Skeletal muscle satellite cell (primary cell): ENCODE data around the gene CRYGA.
"Not testable (repeated sequence)": the region's sequence is repeated elsewhere in the genome, so short reads cannot be mapped to it uniquely, and the experiment has no call there.

ENCODE experiments used
- H3K27me3 ChIP-seq: 2 replicates; pipeline ENCODE4 v1.7.0; 2013; ENCODE audit warnings: low read length; ENCODE audit not compliant: control insufficient read depth, insufficient read depth
- H3K36me3 ChIP-seq: 2 replicates; pipeline ENCODE4 v1.7.0; 2013; ENCODE audit warnings: mild to moderate bottlenecking, control low read depth, low read length; ENCODE audit not compliant: insufficient read depth
- H3K4me1 ChIP-seq: 2 replicates; pipeline ENCODE4 v1.7.0; 2013; ENCODE audit warnings: low read length; ENCODE audit not compliant: control insufficient read depth, insufficient read depth
- H3K4me2 ChIP-seq: 2 replicates; pipeline ENCODE4 v1.7.0; 2013; ENCODE audit warnings: mild to moderate bottlenecking, low read length
- H3K4me3 ChIP-seq: 2 replicates; pipeline ENCODE4 v1.7.0; 2013; ENCODE audit warnings: low read length
- H3K9ac ChIP-seq: 2 replicates; pipeline ENCODE4 v1.7.0; 2013; ENCODE audit warnings: mild to moderate bottlenecking, low read depth, low read length, moderate library complexity
- H3K9me3 ChIP-seq: replicated peaks from 2 replicates; pipeline ENCODE4 v1.7.0; 2013; ENCODE audit warnings: mild to moderate bottlenecking, control low read depth, low read length

The CRYGA gene

DNA sequence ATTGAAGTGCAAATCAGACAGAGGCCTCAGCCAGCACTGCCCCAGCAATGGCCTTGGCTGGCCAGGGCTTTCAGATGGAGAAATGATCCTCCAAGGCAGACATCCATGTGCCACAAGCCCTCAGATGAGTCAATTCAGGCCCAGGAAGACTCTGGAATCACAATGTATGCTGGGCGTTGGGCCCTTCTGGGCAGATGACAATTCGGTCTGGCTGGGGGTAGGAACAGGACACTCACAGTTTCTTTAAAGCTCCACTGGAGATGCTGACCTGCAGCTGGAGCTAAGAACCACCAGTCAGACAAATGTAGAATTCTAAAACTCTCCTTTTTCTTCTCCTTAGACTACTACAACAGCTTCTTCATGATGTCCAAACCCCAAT is 26.7 kb downstream of the CRYGA start:
- H3K4me1 ChIP-seq: no peaks in the 10 kb centered on the region
- no peak overlapping the region for H3K9ac ChIP-seq
- H3K27me3 ChIP-seq: no peaks in the 10 kb centered on the region
- no peaks in the 10 kb centered on the region for H3K36me3 ChIP-seq
- H3K9me3 ChIP-seq: no peaks in the 10 kb centered on the region
- no peak overlapping the region for H3K4me3 ChIP-seq
- H3K4me2 ChIP-seq: no peak overlapping the region

DNA sequence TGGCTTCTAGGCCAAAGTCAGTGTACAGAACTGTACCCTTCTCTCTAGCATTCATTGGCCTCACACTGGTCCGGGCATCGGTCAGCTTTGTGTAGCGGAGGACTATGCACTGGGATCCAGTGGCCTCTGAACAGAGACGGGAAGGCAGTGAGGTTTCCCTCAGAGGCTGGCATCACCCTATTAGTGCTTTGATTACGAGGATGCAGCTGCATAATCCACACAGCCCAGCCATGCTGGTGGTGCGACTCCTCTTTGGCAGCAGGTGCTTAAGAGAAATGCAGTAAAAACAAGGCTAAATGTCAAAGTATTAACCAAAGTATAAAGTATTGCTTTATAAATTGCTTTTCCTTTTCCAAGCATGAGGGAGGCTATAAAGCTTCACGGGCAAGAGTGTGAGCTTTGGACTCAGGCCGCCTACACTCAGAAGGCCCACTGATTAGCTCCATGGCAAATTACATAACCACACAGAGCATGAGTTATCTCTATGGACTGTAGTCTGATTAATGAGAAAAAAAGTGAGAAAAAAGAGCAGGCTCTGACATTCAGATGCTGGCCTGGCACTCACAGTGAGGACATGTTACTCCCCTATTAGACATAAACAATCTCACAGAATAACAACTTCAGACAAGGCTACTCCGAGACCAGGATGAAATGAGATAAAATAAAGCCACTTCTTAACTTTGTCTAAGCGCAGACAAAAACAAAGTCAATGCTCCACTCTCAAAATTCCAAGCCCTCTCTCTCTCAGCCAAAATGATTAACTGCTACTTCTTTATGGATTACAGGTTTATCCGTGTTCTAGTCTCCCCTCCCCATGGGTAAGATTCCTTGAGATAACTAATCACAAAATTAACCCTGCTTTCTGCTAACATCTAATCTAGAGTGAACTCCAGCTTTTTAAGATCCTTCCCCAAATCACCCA is 27.3 kb downstream of the CRYGA start:
- H3K4me2 ChIP-seq: no peak overlapping the region
- no peaks in the 10 kb centered on the region for H3K9me3 ChIP-seq
- no peak overlapping the region for H3K9ac ChIP-seq
- no peak overlapping the region for H3K4me3 ChIP-seq
- H3K4me1 ChIP-seq: no peaks in the 10 kb centered on the region
- no peaks in the 10 kb centered on the region for H3K36me3 ChIP-seq
- H3K27me3 ChIP-seq: no peaks in the 10 kb centered on the region

DNA sequence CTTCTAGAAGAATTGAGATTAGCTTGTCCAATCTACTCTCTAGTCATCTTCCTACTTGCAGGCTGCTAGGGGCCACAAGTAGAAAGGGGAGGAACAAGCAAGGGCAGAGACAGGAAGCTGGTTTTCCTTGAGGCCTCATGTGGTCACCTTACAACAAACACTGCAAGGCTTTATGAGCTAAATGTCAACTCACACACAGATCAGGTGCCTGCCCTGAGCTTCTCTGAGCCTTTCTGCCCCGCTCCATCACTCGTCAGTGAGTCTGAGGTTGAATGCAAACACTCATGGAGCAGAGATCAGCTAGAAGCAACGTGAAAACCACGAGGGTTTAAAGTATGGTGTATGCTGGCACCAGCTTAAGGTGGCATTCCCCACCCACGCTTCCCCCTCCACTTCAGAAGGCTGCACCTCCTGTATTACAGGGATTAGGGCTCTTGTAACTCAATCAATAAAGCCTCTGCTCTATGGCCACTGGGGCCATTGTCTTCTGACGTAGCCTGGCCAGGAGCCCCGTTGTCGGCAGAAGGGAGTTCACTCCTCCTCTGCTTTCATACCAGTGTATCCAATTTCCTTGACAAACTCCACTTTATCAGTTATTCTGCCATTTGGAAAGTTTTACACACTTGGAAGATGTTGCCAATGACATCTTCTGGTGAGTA is 28.3 kb downstream of the CRYGA start:
- Histone ChIP-seq H3K9ac (no peak overlapping the region), H3K27me3 (no peaks in the 10 kb centered on the region), H3K36me3 (no peaks in the 10 kb centered on the region), H3K4me2 (no peak overlapping the region), H3K9me3 (no peaks in the 10 kb centered on the region), H3K4me1 (no peaks in the 10 kb centered on the region), H3K4me3 (no peak overlapping the region)

DNA sequence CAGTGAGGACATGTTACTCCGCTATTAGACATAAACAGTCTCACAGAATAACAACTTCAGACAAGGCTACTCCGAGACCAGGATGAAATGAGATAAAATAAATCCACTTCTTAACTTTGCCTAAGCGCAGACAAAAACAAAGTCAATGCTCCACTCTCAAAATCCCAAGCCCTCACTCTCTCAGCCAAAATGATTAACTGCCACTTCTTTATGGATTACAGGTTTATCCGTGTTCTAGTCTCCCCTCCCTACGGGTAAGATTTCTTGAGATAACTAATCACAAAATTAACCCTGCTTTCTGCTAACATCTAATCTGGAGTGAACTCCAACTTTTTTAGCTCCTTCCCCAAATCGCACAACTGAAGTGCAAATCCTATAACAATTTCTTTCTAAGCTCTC is 32.7 kb downstream of the CRYGA start:
- H3K36me3 ChIP-seq: no peaks in the 10 kb centered on the region
- no peaks in the 10 kb centered on the region for H3K27me3 ChIP-seq
- no peak overlapping the region for H3K4me3 ChIP-seq
- no peaks in the 10 kb centered on the region for H3K9me3 ChIP-seq
- H3K4me2 ChIP-seq: no peak overlapping the region
- H3K9ac ChIP-seq: no peak overlapping the region
- no peaks in the 10 kb centered on the region for H3K4me1 ChIP-seq

DNA sequence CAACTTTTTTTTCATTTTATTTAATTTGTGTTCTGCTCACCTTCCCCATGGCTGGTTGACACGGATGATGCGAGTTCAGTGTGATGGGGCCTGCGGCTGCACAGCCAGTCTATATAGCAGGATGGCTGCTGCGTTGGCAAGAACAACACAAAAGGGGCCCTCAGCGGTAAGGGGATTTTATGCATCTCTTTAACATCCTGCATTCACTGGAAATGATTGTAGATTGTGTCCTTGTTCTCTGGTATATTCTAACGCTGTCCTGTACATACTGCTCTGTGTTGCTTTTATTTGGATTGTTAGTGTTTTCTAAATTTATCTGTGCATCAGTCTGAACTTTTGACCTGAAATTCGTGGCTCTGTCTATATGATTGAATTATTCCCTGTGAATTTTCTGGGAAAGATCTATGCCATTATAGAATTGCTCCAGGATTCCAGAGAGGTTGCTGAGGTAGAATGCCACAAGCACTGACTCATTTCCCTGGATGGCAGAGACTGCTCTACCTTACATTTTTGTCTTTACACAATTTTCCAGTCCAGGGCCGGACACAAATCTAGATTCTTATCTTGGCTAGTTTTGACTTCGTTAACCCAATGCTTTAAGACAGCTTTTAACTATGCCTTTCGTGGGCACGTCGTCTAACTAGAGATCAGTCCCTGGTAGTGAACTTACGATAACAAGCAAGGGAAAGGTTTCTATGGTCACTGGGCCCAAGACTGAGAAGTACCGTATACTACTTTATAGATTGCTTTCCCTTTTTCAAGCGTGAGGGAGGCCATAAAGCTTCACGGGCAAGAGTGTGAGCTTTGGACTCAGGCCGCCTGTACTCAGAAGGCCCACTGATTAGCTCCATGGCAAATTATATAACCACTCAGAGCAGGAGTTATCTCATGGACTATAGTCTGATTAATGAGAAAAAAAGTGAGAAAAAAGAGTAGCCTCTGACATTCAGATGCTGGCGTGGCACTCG is 33.4 kb downstream of the CRYGA start, which contains the start of gene CRYGC:
Gene CRYGC, minus strand, starts transcription at position 85 of the 968 bp plus-strand sequence. Its CDS starts 36 bp downstream, at position 49.
- H3K4me1 ChIP-seq: no peaks in the 10 kb centered on the region
- no peak within 1 kb of the TSS for H3K4me3 ChIP-seq
- no peak within 1 kb of the TSS for H3K9ac ChIP-seq
- H3K9me3 ChIP-seq: no peaks in the 10 kb centered on the region
- no peaks in the 10 kb centered on the region for H3K36me3 ChIP-seq
- no peak within 1 kb of the TSS for H3K4me2 ChIP-seq
- H3K27me3 ChIP-seq: peaks cover 5% of the 10 kb centered on the region

DNA sequence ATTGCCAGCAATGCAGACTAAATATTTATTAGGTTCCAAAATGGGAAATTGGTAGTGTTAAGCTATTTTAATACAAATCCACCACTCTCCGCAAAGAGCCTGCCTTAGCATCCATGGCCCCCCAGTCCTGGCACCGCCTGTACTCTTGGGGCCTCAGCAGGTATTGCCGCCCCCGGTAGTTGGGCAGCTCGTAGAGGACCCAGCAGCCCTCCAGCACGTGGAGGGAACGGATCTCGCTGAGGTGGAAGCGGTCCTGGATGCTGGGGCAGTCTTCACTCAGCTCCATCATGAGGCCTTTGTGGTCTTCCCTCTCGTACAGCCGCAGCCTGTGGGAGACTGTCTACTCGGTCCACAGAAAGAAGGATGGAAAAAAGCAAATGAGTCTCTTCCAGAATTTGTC is 35.3 kb downstream of the CRYGA start:
- no peaks in the 10 kb centered on the region for H3K4me1 ChIP-seq
- no peak overlapping the region for H3K9ac ChIP-seq
- no peaks in the 10 kb centered on the region for H3K36me3 ChIP-seq
- no peak overlapping the region for H3K4me3 ChIP-seq
- H3K27me3 ChIP-seq: peaks cover 17% of the 10 kb centered on the region
- H3K9me3 ChIP-seq: no peaks in the 10 kb centered on the region
- H3K4me2 ChIP-seq: no peak overlapping the region

DNA sequence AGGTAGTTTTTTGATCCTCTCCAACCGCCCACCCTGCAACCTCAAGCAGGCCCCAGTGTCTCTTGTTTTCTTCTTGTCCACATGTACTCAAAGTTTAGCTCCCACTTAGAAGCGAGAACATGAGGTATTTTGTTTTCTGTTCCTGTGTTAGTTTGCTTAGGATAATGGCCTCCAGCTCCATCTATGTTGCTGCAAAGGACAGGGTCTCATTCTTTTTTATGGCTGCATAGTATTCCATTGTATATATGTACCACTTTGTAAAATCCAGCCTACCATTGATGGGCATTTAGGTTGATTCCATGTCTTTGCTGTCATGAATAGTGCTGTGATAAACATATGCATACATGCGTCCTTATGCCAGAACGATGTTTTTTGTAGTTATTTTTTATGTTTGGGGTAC is 36.3 kb downstream of the CRYGA start:
- no peaks in the 10 kb centered on the region for H3K4me1 ChIP-seq
- no peak overlapping the region for H3K4me2 ChIP-seq
- H3K4me3 ChIP-seq: no peak overlapping the region
- H3K27me3 ChIP-seq: peaks cover 17% of the 10 kb centered on the region
- H3K9ac ChIP-seq: no peak overlapping the region
- no peaks in the 10 kb centered on the region for H3K9me3 ChIP-seq
- H3K36me3 ChIP-seq: no peaks in the 10 kb centered on the region

DNA sequence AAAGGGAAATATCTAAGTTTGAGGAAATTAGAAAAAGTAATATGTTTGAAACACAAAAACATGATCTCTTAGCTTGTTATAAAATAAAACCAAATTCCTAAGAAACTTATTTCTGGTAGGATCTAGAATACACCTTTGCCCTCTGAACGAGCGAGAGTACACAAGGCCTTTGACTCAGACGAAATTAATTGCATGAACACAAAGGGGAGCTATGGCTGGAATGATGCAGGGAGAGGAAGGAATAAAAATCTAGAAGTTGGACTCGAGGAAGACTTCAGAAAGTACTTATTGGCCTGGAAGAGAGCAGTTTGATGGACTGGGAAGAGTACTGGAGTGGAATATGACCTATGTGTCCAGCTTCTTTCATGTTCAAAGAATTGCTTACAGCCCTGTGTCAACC is 38.1 kb downstream of the CRYGA start:
- Histone ChIP-seq H3K4me3 (no peak overlapping the region), H3K4me1 (no peaks in the 10 kb centered on the region)

DNA sequence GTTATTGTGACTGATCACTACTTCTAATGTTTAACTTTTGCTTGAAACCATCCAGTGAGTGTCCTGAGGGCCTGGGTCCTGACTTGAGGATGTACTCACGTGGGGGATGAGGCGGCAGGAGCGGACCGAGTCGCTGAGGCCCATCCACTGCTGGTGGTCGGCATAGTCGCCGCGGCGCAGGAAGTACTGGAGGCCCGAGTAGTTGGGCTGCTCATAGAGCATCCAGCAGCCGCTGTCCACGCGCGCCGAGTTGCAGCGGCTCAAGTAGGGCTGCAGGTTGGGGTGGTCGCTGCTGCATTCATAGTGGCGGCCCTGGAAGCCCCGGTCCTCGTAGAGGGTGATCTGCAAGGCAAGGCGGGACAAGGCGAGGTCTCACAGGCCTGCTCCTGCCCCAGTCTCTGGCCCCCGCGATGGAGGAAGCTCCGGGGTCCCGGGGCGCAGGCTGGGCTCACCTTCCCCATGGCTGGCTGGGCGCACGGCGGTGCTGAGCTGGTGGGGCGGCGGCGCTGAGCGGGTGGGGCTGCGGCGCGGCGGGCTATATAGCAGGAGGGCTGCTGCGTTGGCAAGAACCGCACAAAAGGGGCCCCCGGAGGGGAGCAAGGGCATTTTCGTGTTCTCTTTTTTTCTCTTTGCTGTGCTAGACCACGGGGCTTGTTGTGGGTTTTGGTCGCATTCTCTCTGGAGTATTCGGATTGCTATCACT is 39.2 kb downstream of the CRYGA start, which contains the start of gene CRYGD:
Gene CRYGD, minus strand, starts transcription at position 512 of the 703 bp plus-strand sequence. Its CDS starts 51 bp downstream, at position 461.
- peak within 1 kb of the TSS; percentile 42 for H3K4me3 ChIP-seq
- H3K9ac ChIP-seq, H3K36me3 ChIP-seq, H3K4me1 ChIP-seq, H3K9me3 ChIP-seq: not testable (repeated sequence)
- H3K27me3 ChIP-seq: peaks cover 27% of the 10 kb centered on the region
- peak within 1 kb of the TSS; percentile 65 for H3K4me2 ChIP-seq

More for the DNA sequence above, 38.1 kb downstream of the CRYGA start:
- Histone ChIP-seq H3K4me2 (no peak overlapping the region), H3K27me3 (peaks cover 22% of the 10 kb centered on the region), H3K9me3 (no peaks in the 10 kb centered on the region), H3K9ac (no peak overlapping the region), H3K36me3 (no peaks in the 10 kb centered on the region)

DNA sequence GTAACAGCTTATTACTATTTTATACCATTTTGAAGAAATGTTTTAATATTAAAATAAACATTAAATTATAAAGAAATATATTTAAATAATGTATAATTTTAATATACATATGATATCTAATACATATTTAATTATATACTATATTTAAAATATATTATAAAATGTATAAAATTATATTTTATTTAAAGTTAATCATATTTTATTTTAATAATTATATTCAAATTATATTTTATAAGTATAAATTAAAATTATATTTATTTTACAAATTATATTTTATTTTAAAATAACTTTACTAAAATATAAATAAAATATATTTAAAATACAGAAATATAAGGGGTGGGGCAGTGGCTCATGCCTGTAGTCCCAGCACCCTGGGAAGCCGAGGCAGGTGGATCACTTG is 41.1 kb downstream of the CRYGA start:
- H3K9ac ChIP-seq: no peak overlapping the region
- no peak overlapping the region for H3K4me2 ChIP-seq
- no peak overlapping the region for H3K4me3 ChIP-seq
- no peaks in the 10 kb centered on the region for H3K4me1 ChIP-seq
- H3K9me3 ChIP-seq: no peaks in the 10 kb centered on the region
- H3K36me3 ChIP-seq: no peaks in the 10 kb centered on the region
- peaks cover 28% of the 10 kb centered on the region for H3K27me3 ChIP-seq
